ENCODE results near the gene TMEM132E. TPM values are rescaled to one million over a fixed set of nuclear protein-coding genes. Genes with fewer than 3 reads are reported as not detected.

Gene TMEM132E
- total and polyA plus RNA-seq, 2 experiments from 2014 or later: 0.16 to 0.45 TPM

DNA sequence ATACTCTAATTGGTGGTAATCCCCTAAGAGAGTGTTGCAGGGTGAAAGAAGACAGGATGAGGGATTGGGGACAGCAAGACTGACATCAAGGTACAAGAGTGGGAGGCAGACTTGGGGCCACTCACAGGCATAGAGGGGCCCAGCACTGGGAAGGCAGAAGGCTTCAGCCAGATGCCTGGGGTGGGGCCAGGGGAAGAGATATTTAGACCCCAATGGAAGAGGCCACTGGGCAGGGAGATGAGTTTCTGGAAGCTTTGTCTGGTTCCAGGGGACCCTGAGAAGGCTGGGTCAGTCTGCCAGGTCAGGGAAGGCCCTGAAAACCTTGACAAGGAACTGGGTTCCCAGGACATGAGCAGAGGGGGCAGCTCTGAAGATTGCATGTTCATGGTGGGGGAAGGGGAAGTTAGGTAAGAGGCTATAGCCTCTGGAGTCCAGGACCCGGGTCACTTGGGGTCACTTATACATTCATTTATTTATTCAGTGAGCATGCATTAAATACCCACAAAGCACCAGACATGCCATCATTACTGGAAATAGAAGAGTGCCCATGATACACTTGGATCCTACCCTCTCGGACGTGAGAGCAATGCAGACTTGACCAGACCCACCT is 92.9 kb downstream of the TMEM132E start:
- no peaks in the 10 kb centered on the region for H4K20me1 ChIP-seq (replicated peaks; ENCODE audit: insufficient read depth)
- H3K79me2 ChIP-seq (replicated peaks; ENCODE audit: insufficient read depth): no peaks in the 10 kb centered on the region
- no peak for DNase-seq (ENCODE audit: low spot score)
- H3K9me2 ChIP-seq (ENCODE audit: insufficient read depth): no peaks in the 10 kb centered on the region
- no peak overlapping the region for H3K27ac ChIP-seq (ENCODE audit: low read depth)
- peaks cover 2% of the 10 kb centered on the region for H3K27me3 Mint-ChIP-seq (ENCODE audit: insufficient read depth, low read depth, poor library complexity)
- ATAC-seq: no peak
- H3K4me3 ChIP-seq: no peak overlapping the region
- H3K4me2 ChIP-seq: no peak overlapping the region
- no peak overlapping the region for H2AFZ ChIP-seq
- no peaks in the 10 kb centered on the region for H3F3A ChIP-seq (replicated peaks; ENCODE audit: low read depth)
- H3K36me3 ChIP-seq (ENCODE audit: insufficient read depth): no peaks in the 10 kb centered on the region
- H3K36me3 Mint-ChIP-seq (ENCODE audit: low read depth): no peaks in the 10 kb centered on the region
- TF ChIP-seq, protein P1, sequence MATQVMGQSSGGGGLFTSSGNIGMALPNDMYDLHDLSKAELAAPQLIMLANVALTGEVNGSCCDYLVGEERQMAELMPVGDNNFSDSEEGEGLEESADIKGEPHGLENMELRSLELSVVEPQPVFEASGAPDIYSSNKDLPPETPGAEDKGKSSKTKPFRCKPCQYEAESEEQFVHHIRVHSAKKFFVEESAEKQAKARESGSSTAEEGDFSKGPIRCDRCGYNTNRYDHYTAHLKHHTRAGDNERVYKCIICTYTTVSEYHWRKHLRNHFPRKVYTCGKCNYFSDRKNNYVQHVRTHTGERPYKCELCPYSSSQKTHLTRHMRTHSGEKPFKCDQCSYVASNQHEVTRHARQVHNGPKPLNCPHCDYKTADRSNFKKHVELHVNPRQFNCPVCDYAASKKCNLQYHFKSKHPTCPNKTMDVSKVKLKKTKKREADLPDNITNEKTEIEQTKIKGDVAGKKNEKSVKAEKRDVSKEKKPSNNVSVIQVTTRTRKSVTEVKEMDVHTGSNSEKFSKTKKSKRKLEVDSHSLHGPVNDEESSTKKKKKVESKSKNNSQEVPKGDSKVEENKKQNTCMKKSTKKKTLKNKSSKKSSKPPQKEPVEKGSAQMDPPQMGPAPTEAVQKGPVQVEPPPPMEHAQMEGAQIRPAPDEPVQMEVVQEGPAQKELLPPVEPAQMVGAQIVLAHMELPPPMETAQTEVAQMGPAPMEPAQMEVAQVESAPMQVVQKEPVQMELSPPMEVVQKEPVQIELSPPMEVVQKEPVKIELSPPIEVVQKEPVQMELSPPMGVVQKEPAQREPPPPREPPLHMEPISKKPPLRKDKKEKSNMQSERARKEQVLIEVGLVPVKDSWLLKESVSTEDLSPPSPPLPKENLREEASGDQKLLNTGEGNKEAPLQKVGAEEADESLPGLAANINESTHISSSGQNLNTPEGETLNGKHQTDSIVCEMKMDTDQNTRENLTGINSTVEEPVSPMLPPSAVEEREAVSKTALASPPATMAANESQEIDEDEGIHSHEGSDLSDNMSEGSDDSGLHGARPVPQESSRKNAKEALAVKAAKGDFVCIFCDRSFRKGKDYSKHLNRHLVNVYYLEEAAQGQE (IDR thresholded peaks at IDR 0.05; ENCODE audit: unreplicated experiment): no peak
- TF ChIP-seq, protein P2, sequence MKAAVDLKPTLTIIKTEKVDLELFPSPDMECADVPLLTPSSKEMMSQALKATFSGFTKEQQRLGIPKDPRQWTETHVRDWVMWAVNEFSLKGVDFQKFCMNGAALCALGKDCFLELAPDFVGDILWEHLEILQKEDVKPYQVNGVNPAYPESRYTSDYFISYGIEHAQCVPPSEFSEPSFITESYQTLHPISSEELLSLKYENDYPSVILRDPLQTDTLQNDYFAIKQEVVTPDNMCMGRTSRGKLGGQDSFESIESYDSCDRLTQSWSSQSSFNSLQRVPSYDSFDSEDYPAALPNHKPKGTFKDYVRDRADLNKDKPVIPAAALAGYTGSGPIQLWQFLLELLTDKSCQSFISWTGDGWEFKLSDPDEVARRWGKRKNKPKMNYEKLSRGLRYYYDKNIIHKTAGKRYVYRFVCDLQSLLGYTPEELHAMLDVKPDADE (IDR thresholded peaks at IDR 0.05): no peak
- TF ChIP-seq EZH2phosphoT487 (IDR thresholded peaks at IDR 0.05; ENCODE audit: unreplicated experiment) (no peak), POLR2AphosphoS5 (IDR thresholded peaks at IDR 0.05; ENCODE audit: low read depth) (no peak), NANOG (IDR thresholded peaks at IDR 0.05; ENCODE audit: borderline replicate concordance) (no peak), ZNF114 (CRISPR knock-in tag; IDR thresholded peaks at IDR 0.05) (no peak)
- H3K4me1 ChIP-seq (ENCODE audit: insufficient read depth): no peaks in the 10 kb centered on the region
- H3K4me1 Mint-ChIP-seq: peaks cover 12% of the 10 kb centered on the region
- H3K9me3 Mint-ChIP-seq: no peaks in the 10 kb centered on the region
- H3K27ac Mint-ChIP-seq: no peak overlapping the region
- no peak overlapping the region for H3K4me3 Mint-ChIP-seq
- H3K27me3 ChIP-seq (ENCODE audit: insufficient read depth): no peaks in the 10 kb centered on the region

DNA sequence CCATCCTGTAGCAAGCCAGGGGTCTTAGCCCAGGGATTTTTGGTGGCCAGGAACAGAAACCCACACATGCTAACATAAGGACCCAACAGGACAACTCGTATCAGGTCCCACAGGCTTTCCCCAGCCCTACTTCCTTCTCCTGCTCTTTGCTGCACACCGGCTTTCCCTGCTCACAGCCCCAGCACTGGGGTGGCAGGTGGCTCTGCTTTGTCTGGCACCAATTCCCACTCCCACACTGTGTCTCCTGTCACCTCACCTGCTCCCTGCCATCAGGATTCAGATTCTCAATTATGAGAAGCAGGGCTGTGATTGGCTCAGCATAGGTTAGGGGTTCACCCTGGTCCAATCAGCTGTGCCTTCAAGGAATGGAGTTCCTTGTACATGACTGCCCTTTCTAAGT is 94.1 kb downstream of the TMEM132E start:
- Histone ChIP-seq H4K20me1 (replicated peaks; ENCODE audit: insufficient read depth) (no peaks in the 10 kb centered on the region), H3K27ac (ENCODE audit: low read depth) (no peak overlapping the region), H3K36me3 (ENCODE audit: insufficient read depth) (no peaks in the 10 kb centered on the region), H3K9me2 (ENCODE audit: insufficient read depth) (no peaks in the 10 kb centered on the region), H3K4me2 (no peak overlapping the region), H3K27me3 (ENCODE audit: insufficient read depth) (no peaks in the 10 kb centered on the region), H2AFZ (no peak overlapping the region), H3K4me1 (ENCODE audit: insufficient read depth) (no peaks in the 10 kb centered on the region), H3K79me2 (replicated peaks; ENCODE audit: insufficient read depth) (no peaks in the 10 kb centered on the region), H3K4me3 (no peak overlapping the region), H3F3A (replicated peaks; ENCODE audit: low read depth) (no peaks in the 10 kb centered on the region)
- Mint-ChIP-seq H3K4me1 (peaks cover 12% of the 10 kb centered on the region), H3K4me3 (no peak overlapping the region), H3K9me3 (no peaks in the 10 kb centered on the region), H3K36me3 (ENCODE audit: low read depth) (no peaks in the 10 kb centered on the region), H3K27ac (no peak overlapping the region), H3K27me3 (ENCODE audit: insufficient read depth, low read depth, poor library complexity) (peaks cover 5% of the 10 kb centered on the region)
- DNase-seq (ENCODE audit: low spot score): no peak
- ATAC-seq: no peak
- TF ChIP-seq, protein P3, sequence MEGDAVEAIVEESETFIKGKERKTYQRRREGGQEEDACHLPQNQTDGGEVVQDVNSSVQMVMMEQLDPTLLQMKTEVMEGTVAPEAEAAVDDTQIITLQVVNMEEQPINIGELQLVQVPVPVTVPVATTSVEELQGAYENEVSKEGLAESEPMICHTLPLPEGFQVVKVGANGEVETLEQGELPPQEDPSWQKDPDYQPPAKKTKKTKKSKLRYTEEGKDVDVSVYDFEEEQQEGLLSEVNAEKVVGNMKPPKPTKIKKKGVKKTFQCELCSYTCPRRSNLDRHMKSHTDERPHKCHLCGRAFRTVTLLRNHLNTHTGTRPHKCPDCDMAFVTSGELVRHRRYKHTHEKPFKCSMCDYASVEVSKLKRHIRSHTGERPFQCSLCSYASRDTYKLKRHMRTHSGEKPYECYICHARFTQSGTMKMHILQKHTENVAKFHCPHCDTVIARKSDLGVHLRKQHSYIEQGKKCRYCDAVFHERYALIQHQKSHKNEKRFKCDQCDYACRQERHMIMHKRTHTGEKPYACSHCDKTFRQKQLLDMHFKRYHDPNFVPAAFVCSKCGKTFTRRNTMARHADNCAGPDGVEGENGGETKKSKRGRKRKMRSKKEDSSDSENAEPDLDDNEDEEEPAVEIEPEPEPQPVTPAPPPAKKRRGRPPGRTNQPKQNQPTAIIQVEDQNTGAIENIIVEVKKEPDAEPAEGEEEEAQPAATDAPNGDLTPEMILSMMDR (conservative IDR thresholded peaks at IDR 0.05; ENCODE audit: low read depth in 2 of 2): no peak
- no peak for TF ChIP-seq CREB1 (CRISPR knock-in tag; IDR thresholded peaks at IDR 0.05; ENCODE audit: low read depth)
- TF ChIP-seq, protein P1 (IDR thresholded peaks at IDR 0.05; ENCODE audit: unreplicated experiment): no peak
- no peak for TF ChIP-seq STAT1 (IDR thresholded peaks at IDR 0.05; ENCODE audit: unreplicated experiment)
- TF ChIP-seq ZNF331 (CRISPR knock-in tag; IDR thresholded peaks at IDR 0.05; ENCODE audit: low read depth): no peak
- TF ChIP-seq NANOG (IDR thresholded peaks at IDR 0.05; ENCODE audit: borderline replicate concordance): no peak
- no peak for TF ChIP-seq JUNB (IDR thresholded peaks at IDR 0.05; ENCODE audit: unreplicated experiment)
- no peak for TF ChIP-seq EZH2 (IDR thresholded peaks at IDR 0.05; ENCODE audit: low read depth, unreplicated experiment)
- TF ChIP-seq EZH2phosphoT487 (IDR thresholded peaks at IDR 0.05; ENCODE audit: unreplicated experiment): no peak
- TF ChIP-seq, protein P2 (IDR thresholded peaks at IDR 0.05): no peak
- TF ChIP-seq POLR2AphosphoS5 (IDR thresholded peaks at IDR 0.05; ENCODE audit: low read depth): no peak
